Measurements from ENCODE around the gene PPP1R17. TPM values are rescaled to one million over a fixed set of nuclear protein-coding genes. Genes with fewer than 3 reads are reported as not detected.

PPP1R17 gene
- total and polyA plus RNA-seq, 2 experiments from 2014 or later: 0.20 TPM; not detected in 1

DNA sequence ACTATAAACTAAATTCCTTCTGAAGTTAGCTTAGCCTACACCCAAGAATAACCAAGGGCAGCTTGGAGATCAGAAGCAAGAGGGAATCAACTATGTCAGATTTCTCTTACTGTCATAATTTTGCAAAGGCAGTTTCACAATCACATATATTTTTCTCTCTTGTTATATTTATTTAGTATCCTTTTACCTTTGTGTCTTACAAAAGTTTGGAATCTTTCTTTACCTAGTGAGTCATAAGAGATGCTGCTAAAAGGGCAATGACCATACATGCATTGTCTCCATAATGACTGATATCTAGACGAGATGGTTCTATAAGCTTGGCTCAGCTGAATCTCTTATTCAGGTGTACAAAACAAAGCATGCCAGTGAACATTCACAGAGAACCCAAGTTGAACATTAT is 61.1 kb downstream of the PPP1R17 start:
- Histone ChIP-seq H3K9me3 (ENCODE audit: low read depth) (no peaks in the 10 kb centered on the region), H3K27me3 (replicated peaks; ENCODE audit: insufficient read depth) (no peaks in the 10 kb centered on the region; the same call in 1 of the 2 replicates), H3K4me3 (no peak overlapping the region), H3K79me2 (ENCODE audit: insufficient read depth) (no peaks in the 10 kb centered on the region), H3K9ac (no peak overlapping the region), H3K9me2 (ENCODE audit: insufficient read depth) (no peaks in the 10 kb centered on the region), H3F3A (ENCODE audit: insufficient read depth) (no peaks in the 10 kb centered on the region), H4K20me1 (ENCODE audit: insufficient read depth) (no peaks in the 10 kb centered on the region), H3K36me3 (ENCODE audit: low read depth) (no peaks in the 10 kb centered on the region), H3K27ac (no peak overlapping the region), H3K4me1 (ENCODE audit: insufficient read depth) (peaks cover 3% of the 10 kb centered on the region; the same call in 1 of the 2 replicates), H2AFZ (no peak overlapping the region), H3K4me2 (ENCODE audit: unreplicated experiment) (no peak overlapping the region)
- 18 to 22% methylated on average over 1 of the region's 1 CpG for WGBS, 2 experiments (ENCODE audit: low coverage in 1 of 2, low lambda C conversion rate in 2 of 2, missing lambda C conversion rate in 2 of 2)
- in situ Hi-C loops (cut with MboI): no loop called here
- TF ChIP-seq EZH2phosphoT487 (IDR thresholded peaks at IDR 0.05; ENCODE audit: insufficient read depth, low read depth) (no peak), EZH2 (IDR thresholded peaks at IDR 0.05; ENCODE audit: insufficient read depth, poor library complexity, severe bottlenecking) (no peak)
- no peak for DNase-seq

DNA sequence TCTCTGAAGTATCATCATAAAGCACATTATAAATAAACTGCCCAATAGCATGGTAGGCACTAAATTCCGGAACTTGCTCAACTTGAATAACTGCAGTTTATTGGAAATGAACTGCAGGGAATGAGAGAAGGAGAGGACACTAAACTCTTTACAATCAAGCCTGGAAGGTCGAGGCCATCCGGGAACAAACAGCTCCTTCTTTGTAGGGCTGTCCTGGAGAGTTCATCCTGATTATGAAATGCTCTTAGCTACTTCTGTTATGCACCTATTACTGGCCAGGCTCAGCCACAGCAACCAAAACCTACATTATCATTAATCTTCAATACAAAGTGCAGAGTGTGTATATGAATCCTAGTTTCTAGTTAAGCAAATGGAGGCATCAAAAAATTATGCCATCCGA is 64.7 kb downstream of the PPP1R17 start:
- in situ Hi-C loops (cut with MboI): loop anchor here (25.0 kb wide), 1 partner anchor 736 kb away; the partner anchor contains the start of genes AVL9 and LSM5
- no peak for DNase-seq

More for the DNA sequence above, 64.7 kb downstream of the PPP1R17 start:
- H3K79me2 ChIP-seq (ENCODE audit: insufficient read depth): no peaks in the 10 kb centered on the region
- no peaks in the 10 kb centered on the region for H3F3A ChIP-seq (ENCODE audit: insufficient read depth)
- no peaks in the 10 kb centered on the region for H3K4me1 ChIP-seq (ENCODE audit: insufficient read depth)
- no peaks in the 10 kb centered on the region for H4K20me1 ChIP-seq (ENCODE audit: insufficient read depth)
- no peaks in the 10 kb centered on the region; the same call in 1 of the 2 replicates for H3K27me3 ChIP-seq (replicated peaks; ENCODE audit: insufficient read depth)
- WGBS, 2 experiments (ENCODE audit: low coverage in 1 of 2, low lambda C conversion rate in 2 of 2, missing lambda C conversion rate in 2 of 2): 35 to 42% methylated on average over 4 of the region's 4 CpGs
- no peak overlapping the region for H2AFZ ChIP-seq
- no peaks in the 10 kb centered on the region for H3K9me2 ChIP-seq (ENCODE audit: insufficient read depth)
- no peak overlapping the region for H3K4me2 ChIP-seq (ENCODE audit: unreplicated experiment)
- no peak overlapping the region for H3K4me3 ChIP-seq
- no peak overlapping the region for H3K9ac ChIP-seq
- no peaks in the 10 kb centered on the region for H3K9me3 ChIP-seq (ENCODE audit: low read depth)
- no peak overlapping the region for H3K27ac ChIP-seq
- TF ChIP-seq EZH2phosphoT487 (IDR thresholded peaks at IDR 0.05; ENCODE audit: insufficient read depth, low read depth): no peak
- TF ChIP-seq EZH2 (IDR thresholded peaks at IDR 0.05; ENCODE audit: insufficient read depth, poor library complexity, severe bottlenecking): no peak
- no peaks in the 10 kb centered on the region for H3K36me3 ChIP-seq (ENCODE audit: low read depth)

Other genes starting within 250 kb of the PPP1R17 start
- gene ITPRID1, start 173.1 kb upstream of the PPP1R17 start, total RNA-seq (2014; rRNA removed; shearing (Covaris generic)): not detected in 2 replicates
- gene ITPRID1, start 173.1 kb upstream of the PPP1R17 start, polyA plus RNA-seq (2016; fragmentation: Nextera tagmentation; extraction: Ambion mirVana): not detected in 2 replicates